Stimulated activated naive CD8-positive, alpha-beta T cell treated with anti-CD3 and anti-CD28 coated beads, Interleukin-15, Interleukin-2, amounts not matched to agents 100 ng/mL and 50 ng/mL, for 24 hours (primary cell): ENCODE data around the gene TRIL.

ENCODE experiments used
- H3K27ac Mint-ChIP-seq: one replicate; pipeline ENCODE4 v1.8.0; 2021; ENCODE audit warnings: mild to moderate bottlenecking, mixed read lengths
- H3K27me3 Mint-ChIP-seq: one replicate; pipeline ENCODE4 v1.8.0; 2021; ENCODE audit warnings: mixed read lengths
- H3K36me3 Mint-ChIP-seq: one replicate; pipeline ENCODE4 v1.8.0; 2021; ENCODE audit warnings: low read depth, mixed read lengths
- H3K4me1 Mint-ChIP-seq: one replicate; pipeline ENCODE4 v1.8.0; 2021; ENCODE audit warnings: low read depth, mixed read lengths
- H3K4me3 Mint-ChIP-seq: one replicate; pipeline ENCODE4 v1.8.0; 2021; ENCODE audit warnings: mild to moderate bottlenecking, mixed read lengths
- H3K9me3 Mint-ChIP-seq: one replicate; pipeline ENCODE4 v1.8.0; 2021; ENCODE audit warnings: mixed read lengths

Gene TRIL

GRCh38 chr7:28988810-28989209 is 30.7 kb upstream of the TRIL start:
- Mint-ChIP-seq H3K9me3 (no peaks in the 10 kb centered on the region), H3K4me1 (no peaks in the 10 kb centered on the region), H3K27me3 (peaks cover 8% of the 10 kb centered on the region), H3K27ac (no peak overlapping the region), H3K36me3 (no peaks in the 10 kb centered on the region), H3K4me3 (no peak overlapping the region)

- Mint-ChIP-seq H3K4me3 (no peak overlapping the region), H3K36me3 (no peaks in the 10 kb centered on the region), H3K27me3 (peaks cover 7% of the 10 kb centered on the region), H3K9me3 (no peaks in the 10 kb centered on the region), H3K4me1 (no peaks in the 10 kb centered on the region), H3K27ac (no peak overlapping the region)
Measured at GRCh38 chr7:28988091-28988490, 30.0 kb upstream of the TRIL start.

- no peak overlapping the region for H3K4me3 Mint-ChIP-seq
- no peaks in the 10 kb centered on the region for H3K9me3 Mint-ChIP-seq
- no peak overlapping the region for H3K27ac Mint-ChIP-seq
- no peaks in the 10 kb centered on the region for H3K36me3 Mint-ChIP-seq
- H3K4me1 Mint-ChIP-seq, result no peaks in the 10 kb centered on the region
- H3K27me3 Mint-ChIP-seq, result peaks cover 5% of the 10 kb centered on the region
Measured at GRCh38 chr7:28986765-28987110, 28.6 kb upstream of the TRIL start.

GRCh38 chr7:28986028-28986764 is 28.1 kb upstream of the TRIL start:
- no peak overlapping the region for H3K27ac Mint-ChIP-seq
- no peak overlapping the region for H3K4me3 Mint-ChIP-seq
- peaks cover 5% of the 10 kb centered on the region for H3K27me3 Mint-ChIP-seq
- H3K4me1 Mint-ChIP-seq, result no peaks in the 10 kb centered on the region
- H3K9me3 Mint-ChIP-seq, result no peaks in the 10 kb centered on the region
- H3K36me3 Mint-ChIP-seq, result no peaks in the 10 kb centered on the region

GRCh38 chr7:28984631-28985030 is 26.5 kb upstream of the TRIL start:
- H3K36me3 Mint-ChIP-seq, result no peaks in the 10 kb centered on the region
- H3K27me3 Mint-ChIP-seq, result peaks cover 14% of the 10 kb centered on the region
- no peaks in the 10 kb centered on the region for H3K9me3 Mint-ChIP-seq
- H3K4me1 Mint-ChIP-seq, result no peaks in the 10 kb centered on the region
- no peak overlapping the region for H3K4me3 Mint-ChIP-seq
- no peak overlapping the region for H3K27ac Mint-ChIP-seq

- Mint-ChIP-seq H3K9me3 (no peaks in the 10 kb centered on the region), H3K36me3 (no peaks in the 10 kb centered on the region), H3K27me3 (peaks cover 14% of the 10 kb centered on the region), H3K4me1 (no peaks in the 10 kb centered on the region), H3K27ac (no peak overlapping the region), H3K4me3 (no peak overlapping the region)
Measured at GRCh38 chr7:28984217-28984616, 26.1 kb upstream of the TRIL start.

GRCh38 chr7:28983396-28984190 is 25.5 kb upstream of the TRIL start:
- no peak overlapping the region for H3K27ac Mint-ChIP-seq
- H3K4me3 Mint-ChIP-seq, result no peak overlapping the region
- H3K4me1 Mint-ChIP-seq, result no peaks in the 10 kb centered on the region
- no peaks in the 10 kb centered on the region for H3K9me3 Mint-ChIP-seq
- peaks cover 19% of the 10 kb centered on the region for H3K27me3 Mint-ChIP-seq
- H3K36me3 Mint-ChIP-seq, result no peaks in the 10 kb centered on the region

GRCh38 chr7:28981161-28981465 is 23.0 kb upstream of the TRIL start:
- H3K27me3 Mint-ChIP-seq, result peaks cover 21% of the 10 kb centered on the region
- H3K27ac Mint-ChIP-seq, result no peak overlapping the region
- H3K4me1 Mint-ChIP-seq, result no peaks in the 10 kb centered on the region
- no peaks in the 10 kb centered on the region for H3K36me3 Mint-ChIP-seq
- no peak overlapping the region for H3K4me3 Mint-ChIP-seq
- H3K9me3 Mint-ChIP-seq, result no peaks in the 10 kb centered on the region

GRCh38 chr7:28980451-28981160 is 22.5 kb upstream of the TRIL start:
- H3K4me3 Mint-ChIP-seq, result no peak overlapping the region
- H3K9me3 Mint-ChIP-seq, result no peaks in the 10 kb centered on the region

GRCh38 chr7:28979776-28980175 is 21.6 kb upstream of the TRIL start:
- no peaks in the 10 kb centered on the region for H3K9me3 Mint-ChIP-seq
- peaks cover 21% of the 10 kb centered on the region for H3K27me3 Mint-ChIP-seq
- H3K4me3 Mint-ChIP-seq, result no peak overlapping the region
- H3K4me1 Mint-ChIP-seq, result no peaks in the 10 kb centered on the region
- H3K36me3 Mint-ChIP-seq, result no peaks in the 10 kb centered on the region
- no peak overlapping the region for H3K27ac Mint-ChIP-seq

More at GRCh38 chr7:28980451-28981160, 22.5 kb upstream of the TRIL start:
- no peaks in the 10 kb centered on the region for H3K4me1 Mint-ChIP-seq
- no peak overlapping the region for H3K27ac Mint-ChIP-seq
- peaks cover 21% of the 10 kb centered on the region for H3K27me3 Mint-ChIP-seq
- no peaks in the 10 kb centered on the region for H3K36me3 Mint-ChIP-seq

- Mint-ChIP-seq H3K36me3 (no peaks in the 10 kb centered on the region), H3K27ac (no peak overlapping the region), H3K4me1 (no peaks in the 10 kb centered on the region), H3K27me3 (peaks cover 22% of the 10 kb centered on the region), H3K9me3 (peaks cover 10% of the 10 kb centered on the region), H3K4me3 (no peak overlapping the region)
Measured at GRCh38 chr7:28977881-28978280, 19.8 kb upstream of the TRIL start.

- H3K36me3 Mint-ChIP-seq, result no peaks in the 10 kb centered on the region
- peaks cover 21% of the 10 kb centered on the region for H3K9me3 Mint-ChIP-seq
- no peak overlapping the region for H3K27ac Mint-ChIP-seq
- no peaks in the 10 kb centered on the region for H3K4me1 Mint-ChIP-seq
- H3K4me3 Mint-ChIP-seq, result no peak overlapping the region
- peaks cover 22% of the 10 kb centered on the region for H3K27me3 Mint-ChIP-seq
Measured at GRCh38 chr7:28976022-28976421, 17.9 kb upstream of the TRIL start.

- Mint-ChIP-seq H3K4me3 (no peak overlapping the region), H3K27ac (no peak overlapping the region), H3K36me3 (no peaks in the 10 kb centered on the region), H3K9me3 (peaks cover 24% of the 10 kb centered on the region), H3K27me3 (peaks cover 15% of the 10 kb centered on the region), H3K4me1 (no peaks in the 10 kb centered on the region)
Measured at GRCh38 chr7:28973591-28973990, 15.5 kb upstream of the TRIL start.

GRCh38 chr7:28964056-28964455 is 5.9 kb upstream of the TRIL start:
- Mint-ChIP-seq H3K9me3 (no peaks in the 10 kb centered on the region), H3K4me1 (no peaks in the 10 kb centered on the region), H3K27me3 (peaks cover 27% of the 10 kb centered on the region), H3K27ac (no peak overlapping the region), H3K4me3 (no peak overlapping the region), H3K36me3 (no peaks in the 10 kb centered on the region)

- no peak overlapping the region for H3K27ac Mint-ChIP-seq
- H3K4me3 Mint-ChIP-seq, result no peak overlapping the region
- peaks cover 8% of the 10 kb centered on the region for H3K4me1 Mint-ChIP-seq
Measured at GRCh38 chr7:28961972-28962371, 3.8 kb upstream of the TRIL start.

More at GRCh38 chr7:28961972-28962371, 3.8 kb upstream of the TRIL start:
- Mint-ChIP-seq H3K36me3 (no peaks in the 10 kb centered on the region), H3K9me3 (no peaks in the 10 kb centered on the region), H3K27me3 (peaks cover 42% of the 10 kb centered on the region)
